NCI-H146 treated with DMSO at 0.1 percent for 48 hours (cell line): ENCODE results near the gene STARD10.

Experiments
- DNase-seq: peaks from one replicate; lab custom pipeline; 2025; ENCODE audit not compliant: unreplicated experiment; lab: John Stamatoyannopoulos, UW

Gene STARD10

GRCh38 chr11:72781313-72782080, 12.3 kb downstream of the STARD10 start:
- DNase-seq, result peak; percentile 13

GRCh38 chr11:72781063-72781312, 12.9 kb downstream of the STARD10 start:
- DNase-seq, result no peak

GRCh38 chr11:72780296-72781062, 13.4 kb downstream of the STARD10 start:
- DNase-seq, result no peak

GRCh38 chr11:72779495-72780128, 14.2 kb downstream of the STARD10 start:
- DNase-seq, result no peak

- DNase-seq, result no peak
Measured at GRCh38 chr11:72778535-72779494, 15.0 kb downstream of the STARD10 start.

GRCh38 chr11:72777755-72778278, 16.0 kb downstream of the STARD10 start:
- DNase-seq, result no peak

- no peak for DNase-seq
Measured at GRCh38 chr11:72776844-72777754, 16.7 kb downstream of the STARD10 start.

- no peak for DNase-seq
Measured at GRCh38 chr11:72776117-72776843, 17.6 kb downstream of the STARD10 start.

GRCh38 chr11:72775288-72776110, 18.3 kb downstream of the STARD10 start:
- DNase-seq, result no peak

- DNase-seq, result no peak
Measured at GRCh38 chr11:72774499-72774898, 19.3 kb downstream of the STARD10 start.

GRCh38 chr11:72773696-72774095, 20.2 kb downstream of the STARD10 start:
- DNase-seq, result no peak

GRCh38 chr11:72773291-72773690, 20.6 kb downstream of the STARD10 start:
- DNase-seq, result no peak

GRCh38 chr11:72772059-72772458, 21.8 kb downstream of the STARD10 start:
- no peak for DNase-seq

GRCh38 chr11:72771507-72771906, 22.3 kb downstream of the STARD10 start:
- no peak for DNase-seq

GRCh38 chr11:72770799-72771198, 23.0 kb downstream of the STARD10 start:
- no peak for DNase-seq

- no peak for DNase-seq
Measured at GRCh38 chr11:72769680-72770079, 24.2 kb downstream of the STARD10 start.

GRCh38 chr11:72768581-72768980, 25.3 kb downstream of the STARD10 start:
- DNase-seq, result no peak
